MCF 10A (cell line): ENCODE data around the gene TGM6. TPM values are rescaled to one million over a fixed set of nuclear protein-coding genes. Genes with fewer than 3 reads are reported as not detected.
A peak's percentile ranks its signal among the peaks of the same experiment; 100 is the strongest.

Experiments used
- BruUV-seq: library from RNA; stranded (reverse); fragments of 400-500 nt; replicated peaks from 2 replicates; lab custom pipeline; 2021; lab: Mats Ljungman, UMichigan
- CTCF ChIA-PET: fragments of 300-600 bp; sonication (Branson Sonifier 250); formaldehyde crosslinking; extraction: SDS; loops from one replicate; lab custom pipeline; 2021; ENCODE audit warnings: antibody characterized with exemption, inconsistent platforms; lab: Yijun Ruan, JAX
- POLR2A ChIA-PET: fragments of 300-600, 350-650 bp; sonication (Branson Sonifier 250); formaldehyde crosslinking; extraction: SDS; loops from one replicate; lab custom pipeline; 2020; ENCODE audit warnings: antibody characterized with exemption, inconsistent platforms; lab: Yijun Ruan, JAX
- DNase-seq: peaks from one replicate; pipeline ENCODE4 v3.0.0-alpha.2; 2018; ENCODE audit not compliant: unreplicated experiment
- H3K27ac Mint-ChIP-seq: one replicate; pipeline ENCODE4 v1.8.0; 2022; ENCODE audit warnings: mild to moderate bottlenecking, low read depth, mixed read lengths; ENCODE audit not compliant: unreplicated experiment
- H3K27me3 Mint-ChIP-seq: one replicate; pipeline ENCODE4 v1.8.0; 2022; ENCODE audit warnings: mixed read lengths; ENCODE audit not compliant: insufficient read depth, unreplicated experiment
- H3K36me3 Mint-ChIP-seq: one replicate; pipeline ENCODE4 v1.8.0; 2022; ENCODE audit warnings: mild to moderate bottlenecking, moderate library complexity, mixed read lengths; ENCODE audit not compliant: insufficient read depth, unreplicated experiment
- H3K4me1 Mint-ChIP-seq: one replicate; pipeline ENCODE4 v1.8.0; 2022; ENCODE audit warnings: mixed read lengths; ENCODE audit not compliant: insufficient read depth, unreplicated experiment
- H3K4me3 Mint-ChIP-seq: one replicate; pipeline ENCODE4 v1.8.0; 2022; ENCODE audit warnings: mild to moderate bottlenecking, moderate library complexity, mixed read lengths; ENCODE audit not compliant: unreplicated experiment
- H3K9me3 Mint-ChIP-seq: one replicate; pipeline ENCODE4 v1.8.0; 2022; ENCODE audit warnings: mixed read lengths; ENCODE audit not compliant: unreplicated experiment
- CTCF ChIP-seq: fragments of 200-600 bp; IDR thresholded peaks from one replicate; pipeline ENCODE4 v1.8.0; 2022; ENCODE audit warnings: antibody characterized with exemption, mild to moderate bottlenecking; ENCODE audit not compliant: unreplicated experiment
- intact Hi-C: fragments of 100-400 bp; cut with micrococcal nuclease; formaldehyde crosslinking; loops from 2 replicates; pipeline ENCODE4 v1.14.1; 2022
- total RNA-seq: library from RNA; stranded (reverse); gene quantifications from 2 replicates; pipeline ENCODE4 v1.2.3, GENCODE V29; 2022

TGM6 gene
- total RNA-seq, 1 experiment from 2014 or later = not detected

GRCh38 chr20:2473516-2473915 lies 92.8 kb downstream of the TGM6 start:
- peak; percentile 14 for DNase-seq
- TF ChIP-seq CTCF = no peak
- H3K27ac Mint-ChIP-seq = no peak overlapping the region
- POLR2A ChIA-PET = interaction anchor here (1.4 kb wide), 1 partner anchor 178 kb away, joined by 6 read pairs; no protein-coding TSS in a partner anchor
- no peaks in the 10 kb centered on the region for H3K27me3 Mint-ChIP-seq
- H3K36me3 Mint-ChIP-seq = peaks cover 26% of the 10 kb centered on the region
- no peak overlapping the region for H3K4me3 Mint-ChIP-seq
- intact Hi-C loops = no loop called here
- CTCF ChIA-PET = interaction anchor here (3.5 kb wide), 1 partner anchor 49 kb away, joined by 9 read pairs; no protein-coding TSS in a partner anchor
- BruUV-seq = no TSS peak
- H3K9me3 Mint-ChIP-seq = no peaks in the 10 kb centered on the region
- H3K4me1 Mint-ChIP-seq = peaks cover 42% of the 10 kb centered on the region

- no TSS peak for BruUV-seq
- CTCF ChIA-PET = interaction anchor here (0.6 to 1.1 kb wide), 3 partner anchors 18 to 257 kb away, joined by 3 read pairs; no protein-coding TSS in a partner anchor
Observed at GRCh38 chr20:2475850-2476741, 95.4 kb downstream of the TGM6 start.

GRCh38 chr20:2476742-2477615 lies 96.3 kb downstream of the TGM6 start:
- Mint-ChIP-seq H3K4me3 (no peak overlapping the region), H3K27ac (no peak overlapping the region), H3K9me3 (no peaks in the 10 kb centered on the region), H3K36me3 (peaks cover 34% of the 10 kb centered on the region), H3K27me3 (no peaks in the 10 kb centered on the region), H3K4me1 (peaks cover 17% of the 10 kb centered on the region)
- no peak for TF ChIP-seq CTCF
- no peak for DNase-seq
- intact Hi-C loops = no loop called here
- no TSS peak for BruUV-seq
- ChIA-PET POLR2A (interaction anchor here (1.0 to 1.2 kb wide), 2 partner anchors 33 to 175 kb away, joined by 3 to 4 read pairs; partner anchors contain the start of gene NOP56), CTCF (interaction anchor here (0.6 to 1.2 kb wide), 5 partner anchors 10 to 198 kb away, joined by 3 to 6 read pairs (median 5); no protein-coding TSS in a partner anchor)

More at GRCh38 chr20:2475850-2476741, 95.4 kb downstream of the TGM6 start:
- Mint-ChIP-seq H3K27me3 (no peaks in the 10 kb centered on the region), H3K36me3 (peaks cover 26% of the 10 kb centered on the region), H3K4me1 (peaks cover 24% of the 10 kb centered on the region), H3K4me3 (no peak overlapping the region), H3K27ac (no peak overlapping the region), H3K9me3 (no peaks in the 10 kb centered on the region)
- no peak for TF ChIP-seq CTCF
- intact Hi-C loops = no loop called here
- POLR2A ChIA-PET = interaction anchor here (0.9 to 1.2 kb wide), 4 partner anchors 20 to 177 kb away, joined by 3 read pairs; partner anchors contain the start of gene ZNF343
- no peak for DNase-seq
